ENCODE data around the gene SH2D1B. TPM values are rescaled to one million over a fixed set of nuclear protein-coding genes. Genes with fewer than 3 reads are reported as not detected.

Gene SH2D1B
- total RNA-seq, 1 experiment from 2014 or later: 0.04 TPM

DNA sequence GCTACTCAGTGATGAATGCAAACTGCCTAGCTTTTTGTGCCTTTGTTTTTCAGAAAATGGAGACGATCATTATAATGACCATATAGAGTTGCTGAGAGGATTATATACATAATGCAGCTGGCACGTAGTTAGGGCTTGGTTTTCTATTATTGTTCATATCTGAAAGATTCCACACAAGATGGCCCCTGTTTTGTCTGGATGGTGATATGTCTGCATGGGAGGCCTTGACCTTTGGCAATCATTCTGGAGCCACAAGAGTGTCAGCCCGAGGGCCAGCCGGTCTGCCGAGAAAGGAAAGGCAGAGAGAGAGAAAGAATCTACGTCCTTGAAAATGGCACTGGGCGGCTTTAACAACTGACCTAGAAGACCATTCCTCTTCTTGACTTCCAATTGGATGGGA is 5.7 kb upstream of the SH2D1B start:
- ATAC-seq: no peak
- H3K4me3 ChIP-seq (ENCODE audit: low read length): no peak overlapping the region
- H3F3A ChIP-seq (ENCODE audit: low read length, unreplicated experiment): no peaks in the 10 kb centered on the region
- no TSS peak for BruUV-seq (replicated peaks)
- H3K4me1 ChIP-seq (ENCODE audit: insufficient read depth, low read length): peaks cover 16% of the 10 kb centered on the region; the same call in 1 of the 2 replicates
- no peaks in the 10 kb centered on the region for H3K79me2 ChIP-seq (ENCODE audit: low read length)
- no peak for DNase-seq
- no peaks in the 10 kb centered on the region for H3K36me3 ChIP-seq (ENCODE audit: low read depth, low read length)
- H3K4me2 ChIP-seq (ENCODE audit: low read length): no peak overlapping the region
- H3K9me3 ChIP-seq (ENCODE audit: low read length): no peaks in the 10 kb centered on the region
- no peak overlapping the region for H3K27ac ChIP-seq (ENCODE audit: low read length)
- POLR2A ChIA-PET (ENCODE audit: unreplicated experiment): no interaction called here
- H2AFZ ChIP-seq (ENCODE audit: low read length): no peak overlapping the region
- CTCF ChIA-PET: no interaction called here
- intact Hi-C loops (cut with micrococcal nuclease): no loop called here
- no peaks in the 10 kb centered on the region for H4K20me1 ChIP-seq (ENCODE audit: low read length)
- no peak overlapping the region for H3K9ac ChIP-seq (ENCODE audit: low read length)
- TF ChIP-seq EZH2 (IDR thresholded peaks at IDR 0.05; ENCODE audit: low read length, unreplicated experiment) (no peak), EZH2phosphoT487 (IDR thresholded peaks at IDR 0.05; ENCODE audit: borderline replicate concordance, low read length) (no peak)
- TF ChIP-seq, protein P1, sequence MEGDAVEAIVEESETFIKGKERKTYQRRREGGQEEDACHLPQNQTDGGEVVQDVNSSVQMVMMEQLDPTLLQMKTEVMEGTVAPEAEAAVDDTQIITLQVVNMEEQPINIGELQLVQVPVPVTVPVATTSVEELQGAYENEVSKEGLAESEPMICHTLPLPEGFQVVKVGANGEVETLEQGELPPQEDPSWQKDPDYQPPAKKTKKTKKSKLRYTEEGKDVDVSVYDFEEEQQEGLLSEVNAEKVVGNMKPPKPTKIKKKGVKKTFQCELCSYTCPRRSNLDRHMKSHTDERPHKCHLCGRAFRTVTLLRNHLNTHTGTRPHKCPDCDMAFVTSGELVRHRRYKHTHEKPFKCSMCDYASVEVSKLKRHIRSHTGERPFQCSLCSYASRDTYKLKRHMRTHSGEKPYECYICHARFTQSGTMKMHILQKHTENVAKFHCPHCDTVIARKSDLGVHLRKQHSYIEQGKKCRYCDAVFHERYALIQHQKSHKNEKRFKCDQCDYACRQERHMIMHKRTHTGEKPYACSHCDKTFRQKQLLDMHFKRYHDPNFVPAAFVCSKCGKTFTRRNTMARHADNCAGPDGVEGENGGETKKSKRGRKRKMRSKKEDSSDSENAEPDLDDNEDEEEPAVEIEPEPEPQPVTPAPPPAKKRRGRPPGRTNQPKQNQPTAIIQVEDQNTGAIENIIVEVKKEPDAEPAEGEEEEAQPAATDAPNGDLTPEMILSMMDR (conservative IDR thresholded peaks at IDR 0.05; ENCODE audit: low read depth, low read length): no peak
- no peaks in the 10 kb centered on the region for H3K27me3 ChIP-seq (ENCODE audit: low read length)
- no peaks in the 10 kb centered on the region for H3K9me2 ChIP-seq (replicated peaks; ENCODE audit: low read length)

DNA sequence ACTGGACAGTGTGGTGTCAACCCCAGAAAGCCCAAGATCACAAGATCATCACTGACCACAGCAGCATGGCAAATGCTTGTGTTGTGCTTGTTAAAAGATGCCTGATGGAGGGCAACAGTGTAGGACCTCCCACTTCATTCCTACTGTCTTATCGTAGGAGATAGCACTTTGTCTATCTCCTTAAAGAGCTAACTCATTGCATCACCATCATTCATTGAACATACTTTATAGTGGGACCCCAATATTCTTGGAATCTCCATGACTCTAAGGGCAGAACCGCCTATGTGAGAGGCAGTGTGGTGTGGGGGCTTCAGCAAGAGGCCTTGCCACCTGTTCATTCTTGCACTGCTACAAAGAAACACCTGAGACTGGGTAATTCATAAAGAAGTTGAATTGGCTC is 5.0 kb upstream of the SH2D1B start:
- no peaks in the 10 kb centered on the region for H3K79me2 ChIP-seq (ENCODE audit: low read length)
- intact Hi-C loops (cut with micrococcal nuclease): no loop called here
- no peak overlapping the region for H3K9ac ChIP-seq (ENCODE audit: low read length)
- DNase-seq (no peak), ATAC-seq (no peak)
- no peak overlapping the region for H3K4me2 ChIP-seq (ENCODE audit: low read length)
- TF ChIP-seq EZH2phosphoT487 (IDR thresholded peaks at IDR 0.05; ENCODE audit: borderline replicate concordance, low read length): no peak
- TF ChIP-seq, protein P1 (conservative IDR thresholded peaks at IDR 0.05; ENCODE audit: low read depth, low read length): no peak
- TF ChIP-seq EZH2 (IDR thresholded peaks at IDR 0.05; ENCODE audit: low read length, unreplicated experiment): no peak
- H3K9me3 ChIP-seq (ENCODE audit: low read length): no peaks in the 10 kb centered on the region
- ChIA-PET POLR2A (ENCODE audit: unreplicated experiment) (no interaction called here), CTCF (no interaction called here)
- no peaks in the 10 kb centered on the region for H3K36me3 ChIP-seq (ENCODE audit: low read depth, low read length)
- no peak overlapping the region for H2AFZ ChIP-seq (ENCODE audit: low read length)
- BruUV-seq (replicated peaks): no TSS peak
- H3K27ac ChIP-seq (ENCODE audit: low read length): no peak overlapping the region
- H3K27me3 ChIP-seq (ENCODE audit: low read length): no peaks in the 10 kb centered on the region
- H3K9me2 ChIP-seq (replicated peaks; ENCODE audit: low read length): no peaks in the 10 kb centered on the region
- H4K20me1 ChIP-seq (ENCODE audit: low read length): no peaks in the 10 kb centered on the region
- no peak overlapping the region for H3K4me3 ChIP-seq (ENCODE audit: low read length)
- peaks cover 18% of the 10 kb centered on the region; the same call in 1 of the 2 replicates for H3K4me1 ChIP-seq (ENCODE audit: insufficient read depth, low read length)
- no peaks in the 10 kb centered on the region for H3F3A ChIP-seq (ENCODE audit: low read length, unreplicated experiment)

DNA sequence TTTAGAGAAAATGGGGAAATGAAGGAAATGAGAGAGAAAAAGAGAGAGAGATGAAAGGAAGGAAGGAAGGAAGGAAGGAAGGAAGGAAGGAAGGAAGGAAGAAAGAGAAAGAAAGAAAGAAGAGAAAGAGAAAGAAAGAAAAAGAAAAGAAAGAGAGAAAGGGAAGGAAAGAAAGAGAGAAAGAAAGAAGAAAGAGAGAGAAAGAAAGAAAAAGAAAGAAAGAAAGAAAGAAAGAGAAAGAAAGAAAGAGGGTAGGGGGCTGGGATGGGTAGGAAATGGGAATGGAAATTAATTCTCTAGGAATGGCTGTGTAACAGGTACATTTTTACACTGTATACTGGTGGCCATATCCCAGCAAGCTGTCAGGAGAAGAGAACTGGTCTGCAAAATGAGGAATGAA is 4.3 kb upstream of the SH2D1B start:
- DNase-seq (no peak), ATAC-seq (no peak)
- BruUV-seq (replicated peaks): no TSS peak
- H3K27me3 ChIP-seq (ENCODE audit: low read length): no peaks in the 10 kb centered on the region
- TF ChIP-seq EZH2phosphoT487 (IDR thresholded peaks at IDR 0.05; ENCODE audit: borderline replicate concordance, low read length): no peak
- TF ChIP-seq, protein P1 (conservative IDR thresholded peaks at IDR 0.05; ENCODE audit: low read depth, low read length): no peak
- H3K27ac ChIP-seq (ENCODE audit: low read length): no peak overlapping the region
- H3K9me2 ChIP-seq (replicated peaks; ENCODE audit: low read length): no peaks in the 10 kb centered on the region
- ChIA-PET CTCF (no interaction called here), POLR2A (ENCODE audit: unreplicated experiment) (no interaction called here)
- H3K79me2 ChIP-seq (ENCODE audit: low read length): no peaks in the 10 kb centered on the region
- H3K4me3 ChIP-seq (ENCODE audit: low read length): no peak overlapping the region
- H3K4me2 ChIP-seq (ENCODE audit: low read length): no peak overlapping the region
- no peak overlapping the region for H2AFZ ChIP-seq (ENCODE audit: low read length)
- no peaks in the 10 kb centered on the region for H3K9me3 ChIP-seq (ENCODE audit: low read length)
- intact Hi-C loops (cut with micrococcal nuclease): no loop called here
- H3K4me1 ChIP-seq (ENCODE audit: insufficient read depth, low read length): peaks cover 21% of the 10 kb centered on the region; the same call in 1 of the 2 replicates
- no peak overlapping the region for H3K9ac ChIP-seq (ENCODE audit: low read length)
- H3F3A ChIP-seq (ENCODE audit: low read length, unreplicated experiment): no peaks in the 10 kb centered on the region
- H4K20me1 ChIP-seq (ENCODE audit: low read length): no peaks in the 10 kb centered on the region
- no peaks in the 10 kb centered on the region for H3K36me3 ChIP-seq (ENCODE audit: low read depth, low read length)
